Embryonic facial prominence (tissue), 1 donor: ENCODE data around the gene MAP4K4.
"Not testable (repeated sequence)": the region's sequence is repeated elsewhere in the genome, so short reads cannot be mapped to it uniquely, and the experiment has no call there.

ENCODE experiments used
- DNase-seq: peaks from one replicate; pipeline ENCODE4 v3.0.0-alpha.2; 2016; ENCODE audit errors: extremely low spot score

MAP4K4 gene

DNA sequence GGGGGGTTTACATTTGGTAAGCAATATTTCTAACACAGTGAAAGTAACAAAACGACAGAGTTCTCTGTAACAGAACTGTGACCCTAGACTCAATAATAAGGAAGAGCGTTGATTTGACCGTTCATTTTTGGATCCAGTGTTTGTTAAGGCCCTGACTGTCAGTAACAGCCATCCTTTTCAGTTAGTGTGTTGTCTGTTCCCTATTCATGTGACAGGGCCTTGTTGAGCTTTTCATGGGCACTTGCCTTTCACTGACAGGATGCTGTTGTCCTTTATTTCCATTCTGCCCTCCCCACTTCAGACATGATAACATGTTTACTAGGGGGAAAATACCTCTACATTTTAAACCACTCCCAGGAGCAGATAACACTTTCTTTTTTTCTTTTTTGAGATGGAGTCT, 45.8 kb downstream of the MAP4K4 start:
- no peak for DNase-seq

- no peak for DNase-seq
These were observed 47.3 kb downstream of the MAP4K4 start for GRCh38 chr2:101744832-101745231.

DNA sequence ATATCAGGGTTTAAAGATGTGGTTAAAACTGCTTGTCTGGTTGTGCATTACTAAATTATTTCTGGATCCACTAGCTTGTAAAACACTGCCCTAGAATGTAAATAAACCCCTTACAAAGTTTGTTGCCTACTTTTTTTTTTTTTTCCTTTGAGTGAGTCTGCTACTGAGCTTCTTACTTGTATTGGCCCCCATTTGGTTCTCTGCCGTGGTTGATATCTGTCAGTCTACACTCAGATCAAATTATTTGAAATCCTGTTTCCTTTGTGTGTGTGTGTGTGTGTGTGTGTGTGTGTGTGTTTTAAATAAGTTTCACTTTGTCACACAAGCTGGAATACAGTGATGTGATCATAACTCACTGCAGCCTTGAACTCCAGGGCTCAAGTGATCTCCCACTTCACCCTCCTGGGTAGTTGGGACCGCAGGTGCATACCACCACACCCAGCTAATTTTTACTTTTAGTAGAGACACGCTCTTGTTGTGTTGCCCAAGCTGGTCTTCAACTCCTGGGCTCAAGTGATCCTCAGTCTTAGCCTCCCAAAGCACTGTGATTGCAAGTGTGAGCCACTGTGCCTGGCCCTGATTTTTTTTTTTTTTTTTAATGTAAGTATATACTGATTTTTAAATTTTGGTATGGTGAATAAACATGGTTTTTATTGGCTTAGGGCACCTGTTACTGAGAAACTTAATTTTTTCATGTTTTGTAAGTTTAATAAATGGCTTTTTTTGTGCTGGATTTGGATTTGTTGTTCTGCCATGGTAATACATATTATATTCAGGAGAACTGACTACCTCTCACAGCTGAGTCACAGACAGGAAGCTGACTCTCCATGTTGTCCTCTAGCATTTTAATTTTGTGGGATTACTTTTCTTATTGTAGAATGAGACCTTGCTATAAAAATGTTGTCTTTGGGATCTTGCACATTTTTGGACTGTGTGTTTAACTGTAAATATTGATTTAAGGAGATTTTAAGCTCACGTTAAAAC, 48.5 kb downstream of the MAP4K4 start:
- DNase-seq, result no peak

- no peak for DNase-seq
These were observed 50.5 kb downstream of the MAP4K4 start for GRCh38 chr2:101748000-101748399.

DNA sequence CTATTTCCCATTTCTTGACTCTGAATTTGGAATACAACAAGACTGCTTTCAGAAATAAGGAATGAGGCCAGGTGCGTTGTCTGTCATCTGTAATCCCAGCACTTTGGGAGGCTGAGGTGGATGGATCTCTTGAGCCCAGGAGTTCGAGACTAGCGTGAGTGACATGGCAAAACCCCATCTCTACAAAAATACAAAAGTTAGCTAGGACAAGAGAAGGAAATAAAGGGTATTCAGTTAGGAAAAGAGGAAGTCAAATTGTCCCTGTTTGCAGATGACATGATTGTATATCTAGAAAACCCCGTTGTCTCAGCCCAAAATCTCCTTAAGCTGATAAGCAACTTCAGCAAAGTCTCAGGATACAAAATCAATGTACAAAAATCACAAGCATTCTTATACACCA, 51.0 kb downstream of the MAP4K4 start:
- DNase-seq, result not testable (repeated sequence)

DNA sequence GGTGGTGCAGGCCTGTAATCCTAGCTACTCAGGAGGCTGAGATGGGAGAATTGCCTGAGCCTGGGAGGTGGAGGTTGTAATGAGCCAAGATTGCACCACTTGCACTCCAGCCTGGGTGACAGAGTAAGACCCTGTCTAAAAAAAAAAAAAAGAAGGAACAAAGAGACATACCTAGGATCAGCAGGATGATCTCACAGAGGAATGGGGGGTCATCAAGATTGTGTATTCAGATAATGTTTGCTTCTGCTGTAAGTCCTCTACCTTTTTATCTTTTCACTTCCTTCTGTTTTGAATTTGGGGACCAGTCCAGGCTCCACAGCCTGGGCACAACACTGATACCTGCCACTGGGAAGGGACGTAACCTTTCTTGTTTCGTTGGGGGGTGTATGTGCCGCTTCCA, 53.2 kb downstream of the MAP4K4 start:
- no peak for DNase-seq

- DNase-seq, result no peak
These were observed 53.8 kb downstream of the MAP4K4 start for GRCh38 chr2:101751276-101751815.

DNA sequence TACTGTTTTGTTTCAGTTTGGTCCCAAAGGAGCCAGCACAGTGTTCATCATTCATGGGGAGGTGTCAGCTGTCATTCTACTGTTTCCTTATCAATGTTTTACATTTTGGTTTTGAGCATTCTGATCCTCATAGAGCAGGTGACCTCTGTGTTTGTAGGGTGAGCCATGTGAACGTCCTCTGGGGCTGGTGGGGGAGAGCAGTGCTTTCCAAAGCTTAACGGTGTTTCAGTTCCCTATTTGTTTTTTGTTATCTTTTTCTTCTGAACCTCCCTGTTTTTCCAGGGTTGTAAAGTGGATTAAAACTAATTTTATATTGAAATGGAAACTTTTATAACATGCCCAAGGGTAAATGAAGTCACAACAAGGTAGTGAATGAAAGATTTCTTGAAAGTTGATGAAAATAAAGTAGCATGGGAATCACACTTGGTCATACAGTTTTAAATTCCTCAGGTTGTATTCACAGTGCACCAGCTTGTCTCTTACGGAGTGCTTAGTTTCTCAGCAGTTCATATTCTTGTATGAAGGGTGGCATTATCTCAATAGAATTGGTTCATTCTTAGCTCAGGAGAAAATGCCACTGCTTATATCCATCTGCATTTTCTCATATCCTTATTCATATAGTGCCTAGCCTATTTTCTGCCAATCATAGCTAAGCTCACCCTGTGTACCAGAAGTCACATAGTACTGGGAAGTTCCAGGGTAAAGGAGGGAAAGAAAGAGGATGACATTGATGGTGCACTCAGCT, 54.5 kb downstream of the MAP4K4 start:
- no peak for DNase-seq

- DNase-seq, result no peak
These were observed 55.5 kb downstream of the MAP4K4 start for GRCh38 chr2:101752716-101753616.

GRCh38 chr2:101753720-101754490, 56.4 kb downstream of the MAP4K4 start:
- DNase-seq, result no peak

DNA sequence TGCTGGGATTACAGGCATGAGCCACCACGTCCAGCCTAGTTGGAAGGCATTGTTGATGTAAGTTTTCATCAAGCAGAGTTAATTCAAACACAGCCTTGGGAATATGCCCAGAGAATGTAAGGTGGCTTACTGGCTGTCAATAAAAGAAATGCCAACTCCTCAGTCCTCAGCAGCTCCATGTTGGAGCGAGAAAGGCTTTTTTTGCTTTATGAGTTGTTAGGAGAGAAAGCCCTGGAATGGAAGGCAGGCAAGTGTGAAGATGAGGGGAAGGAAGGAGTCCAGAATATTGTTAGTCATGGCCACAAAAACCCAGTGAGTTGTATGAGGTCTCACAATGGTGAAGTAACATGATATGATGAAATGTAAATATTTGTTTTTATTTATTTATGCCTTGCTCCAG, 57.1 kb downstream of the MAP4K4 start:
- no peak for DNase-seq

GRCh38 chr2:101756266-101756665, 58.8 kb downstream of the MAP4K4 start:
- DNase-seq, result no peak

GRCh38 chr2:101758001-101758400, 60.5 kb downstream of the MAP4K4 start:
- DNase-seq, result no peak

- DNase-seq, result no peak
These were observed 61.7 kb downstream of the MAP4K4 start for GRCh38 chr2:101759162-101759561.

- no peak for DNase-seq
These were observed 65.1 kb downstream of the MAP4K4 start for GRCh38 chr2:101762451-101763171.

DNA sequence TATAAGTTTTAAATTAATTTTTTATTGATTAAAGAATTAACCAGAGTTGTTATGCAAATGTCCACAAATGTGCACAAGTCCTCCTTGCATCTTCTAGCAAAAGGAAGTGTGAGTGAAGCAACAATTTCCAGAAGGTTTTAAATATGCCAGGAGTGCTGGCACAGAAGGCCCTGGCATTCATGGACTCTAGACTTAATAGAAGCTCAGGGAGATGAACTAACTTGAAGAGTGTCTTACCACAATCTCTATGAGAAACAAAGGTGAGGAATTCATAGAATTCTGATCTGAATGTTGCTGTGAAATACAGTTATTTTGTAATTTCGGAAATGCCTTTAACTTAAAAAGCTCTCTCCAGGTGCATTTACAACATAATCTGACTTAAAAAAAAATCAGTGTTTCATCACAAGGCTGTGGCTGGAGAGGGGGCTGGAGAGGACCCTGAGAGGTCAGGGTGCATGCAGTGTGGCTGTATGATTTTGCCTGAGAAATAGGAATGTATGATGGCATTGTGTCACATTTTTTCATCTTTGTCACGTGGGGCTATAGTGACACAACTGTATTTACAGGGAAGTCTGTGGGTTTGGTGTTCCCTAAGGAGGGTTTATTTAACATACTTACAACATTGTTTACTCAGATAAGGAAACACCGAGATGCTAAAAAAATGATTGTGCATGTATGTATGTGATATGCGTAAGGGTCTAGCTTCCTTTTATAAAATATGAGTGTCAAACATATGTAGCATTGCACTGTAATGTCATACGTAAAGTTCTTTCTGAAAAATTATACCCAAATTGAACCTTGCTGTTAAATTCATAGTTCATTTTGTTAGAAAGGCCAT, 66.2 kb downstream of the MAP4K4 start:
- DNase-seq, result no peak

DNA sequence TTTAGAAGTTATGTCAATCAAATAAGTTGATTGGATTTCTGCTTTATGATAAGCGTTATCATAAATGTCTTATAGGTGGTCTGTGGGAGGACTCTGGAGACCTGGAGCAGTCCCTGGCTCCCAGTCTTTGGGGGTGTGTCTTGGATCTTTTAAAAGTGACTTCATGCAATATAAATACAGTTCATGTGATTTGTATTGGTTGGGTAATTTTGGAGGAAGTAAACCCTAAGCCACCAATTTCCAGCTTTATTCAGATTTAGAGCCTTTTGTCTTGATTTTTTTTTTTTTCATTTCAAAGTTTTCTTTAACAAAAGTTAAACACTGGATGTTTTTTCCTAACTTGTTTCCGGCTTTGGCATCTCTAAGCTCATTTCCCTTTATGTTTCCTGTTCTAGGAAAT, 68.8 kb downstream of the MAP4K4 start:
- no peak for DNase-seq

DNA sequence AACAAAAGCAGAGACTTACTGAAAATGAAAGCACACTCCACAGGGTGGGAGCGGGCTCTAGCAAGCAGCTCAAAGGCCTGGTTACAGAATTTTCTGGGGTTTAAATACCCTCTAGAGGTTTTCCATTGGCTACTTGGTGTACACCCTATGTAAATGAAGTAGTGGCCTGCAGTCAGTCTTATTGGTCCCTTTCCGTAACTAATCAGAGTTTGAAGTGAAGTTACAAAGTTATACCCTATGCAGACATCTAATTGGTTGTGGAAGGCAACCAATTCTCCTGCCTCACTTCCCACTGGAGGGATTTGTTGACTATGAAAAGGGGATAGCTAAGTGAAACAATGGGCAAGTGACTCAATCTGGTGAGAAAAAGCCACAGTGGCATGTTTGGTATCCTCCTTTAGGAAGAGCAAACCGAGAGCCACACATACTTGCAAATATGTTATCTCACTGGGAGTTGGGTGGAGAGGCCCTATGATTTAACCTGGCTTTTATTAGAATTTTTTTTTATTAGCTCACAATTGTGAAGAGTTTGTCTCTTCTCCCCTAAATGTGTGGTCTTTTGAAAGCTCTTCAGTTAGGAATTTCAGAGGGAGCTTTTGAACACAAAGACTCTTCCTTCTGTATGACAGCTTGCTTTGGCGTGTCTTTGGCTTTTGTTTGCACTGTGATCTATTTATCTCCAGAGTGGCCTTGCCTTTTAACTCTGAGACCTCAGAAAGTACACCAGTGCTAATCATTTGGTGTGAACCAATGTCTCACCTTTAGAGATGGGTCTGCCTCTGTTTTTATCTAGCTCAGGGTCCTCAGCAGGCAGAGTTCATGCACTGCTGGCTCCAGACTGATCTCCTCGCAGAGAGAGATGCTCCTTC, 69.6 kb downstream of the MAP4K4 start:
- DNase-seq, result no peak
